Hepatocyte (in vitro differentiated cells): ENCODE results near the gene HHAT. TPM values are rescaled to one million over a fixed set of nuclear protein-coding genes. Genes with fewer than 3 reads are reported as not detected.

Experiments used
- DNase-seq: peaks from one replicate; pipeline ENCODE4 v3.0.0-alpha.2; 2016; ENCODE audit warnings: low spot score
- H2AFZ ChIP-seq: fragments of 200-600 bp; sonication (generic); 2 replicates; pipeline ENCODE4 v1.6.0; 2016; ENCODE audit warnings: antibody characterized with exemption, mild to moderate bottlenecking
- H3K27ac ChIP-seq: fragments of 200-600 bp; sonication (generic); 2 replicates; pipeline ENCODE4 v1.5.1; 2016; ENCODE audit warnings: mild to moderate bottlenecking
- H3K27me3 ChIP-seq: fragments of 200-600 bp; sonication (generic); 2 replicates; pipeline ENCODE4 v1.6.1; 2016
- H3K36me3 ChIP-seq: fragments of 200-600 bp; sonication (generic); replicated peaks from 2 replicates; pipeline ENCODE4 v1.5.1; 2016; ENCODE audit warnings: low read depth; ENCODE audit not compliant: insufficient read depth
- H3K4me1 ChIP-seq: fragments of 200-600 bp; sonication (generic); 2 replicates; pipeline ENCODE4 v1.5.1; 2016; ENCODE audit warnings: mild to moderate bottlenecking, moderate library complexity; ENCODE audit not compliant: insufficient read depth
- H3K4me2 ChIP-seq: fragments of 200-600 bp; sonication (generic); 2 replicates; pipeline ENCODE4 v1.6.0; 2016
- H3K4me3 ChIP-seq: fragments of 200-600 bp; sonication (generic); 2 replicates; pipeline ENCODE4 v1.5.1; 2016; ENCODE audit warnings: mild to moderate bottlenecking
- H3K79me2 ChIP-seq: fragments of 200-600 bp; sonication (generic); 2 replicates; pipeline ENCODE4 v1.6.0; 2017; ENCODE audit warnings: mild to moderate bottlenecking
- H3K9me2 ChIP-seq: fragments of 200-600 bp; sonication (generic); replicated peaks from 2 replicates; pipeline ENCODE4 v1.6.0; 2017; ENCODE audit warnings: mild to moderate bottlenecking; ENCODE audit not compliant: insufficient read depth
- H3K9me3 ChIP-seq: fragments of 200-600 bp; sonication (generic); 2 replicates; pipeline ENCODE4 v1.5.1; 2016; ENCODE audit warnings: low read depth, mild to moderate bottlenecking
- H4K20me1 ChIP-seq: fragments of 200-600 bp; sonication (generic); 2 replicates; pipeline ENCODE4 v1.6.0; 2016; ENCODE audit warnings: mild to moderate bottlenecking; ENCODE audit not compliant: insufficient read depth, poor library complexity, severe bottlenecking
- EZH2 ChIP-seq: fragments of 200-600 bp; sonication (generic); IDR thresholded peaks from 2 replicates; pipeline ENCODE4 v1.6.1; 2016; ENCODE audit warnings: antibody characterized with exemption, mild to moderate bottlenecking, borderline replicate concordance
- EZH2phosphoT487 ChIP-seq: fragments of 200-600 bp; sonication (generic); IDR thresholded peaks from one replicate; pipeline ENCODE4 v1.6.1; 2018; ENCODE audit warnings: antibody characterized with exemption, mild to moderate bottlenecking, low read depth, moderate library complexity; ENCODE audit not compliant: unreplicated experiment, severe bottlenecking
- WGBS: methylation state at CpG from one replicate; pipeline ENCODE4 v1.1.6; 2016; ENCODE audit warnings: low lambda C conversion rate; ENCODE audit errors: missing lambda C conversion rate; 5-methylcytosine and 5-hydroxymethylcytosine counted together
- polyA plus RNA-seq: library from polyadenylated mRNA; unstranded; fragments of >200 nt; fragmentation: Nextera tagmentation; extraction: Ambion mirVana; gene quantifications from 2 replicates; pipeline ENCODE4 v1.2.1, GENCODE V29; 2016
- total RNA-seq: library from RNA; depleted of rRNA; stranded (reverse); fragments of >200 nt; gene quantifications from 2 replicates; pipeline ENCODE4 v1.2.3, GENCODE V29; 2014
- TF ChIP-seq, protein P1 (sequence below): fragments of 200-600 bp; sonication (generic); IDR thresholded peaks from 2 replicates; pipeline ENCODE4 v1.5.1; 2016; ENCODE audit warnings: antibody characterized with exemption, mild to moderate bottlenecking; ENCODE audit not compliant: poor library complexity

The HHAT gene
- total and polyA plus RNA-seq, 2 experiments from 2014 or later = 5.3 to 6.3 TPM

DNA sequence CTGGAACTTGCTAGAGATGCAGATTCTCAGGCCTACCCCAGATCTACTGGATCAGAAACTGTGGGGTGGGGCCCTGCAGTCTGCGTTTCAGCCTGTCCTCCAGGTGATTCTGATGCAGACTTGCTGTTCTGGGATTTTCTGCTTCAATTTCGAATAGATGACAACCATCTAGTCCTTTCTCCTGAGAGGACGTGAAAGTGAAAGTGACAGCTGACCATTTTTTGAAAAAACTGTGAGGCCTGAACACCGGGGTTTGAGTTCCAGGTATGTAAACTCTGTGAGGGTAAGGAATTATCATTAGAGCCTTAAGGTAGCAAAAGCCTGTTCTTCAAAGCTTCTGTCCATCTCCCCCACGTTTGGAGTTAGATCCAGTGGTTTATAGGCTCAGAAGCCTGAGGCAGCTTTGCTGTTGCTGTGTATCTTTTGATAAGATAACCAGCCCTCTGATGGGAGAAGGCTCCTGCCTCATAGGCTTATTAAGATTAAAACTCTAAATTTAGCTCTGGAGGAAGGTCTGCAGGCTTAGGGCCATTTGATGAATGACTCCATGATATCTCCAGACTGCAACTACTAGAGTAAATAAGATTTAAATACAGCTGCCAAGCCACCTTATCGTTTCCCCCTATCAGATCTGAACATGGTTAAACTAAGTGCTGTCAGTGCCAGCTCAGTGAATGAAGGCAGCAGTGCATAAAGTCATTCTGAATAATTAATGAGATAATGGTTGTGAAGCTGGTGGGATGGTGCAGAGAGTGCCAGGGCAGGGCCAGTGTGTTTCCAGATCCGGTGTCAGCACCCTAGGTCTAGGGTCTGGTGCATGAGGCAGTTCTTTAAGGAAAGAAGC, 335.2 kb downstream of the HHAT start:
- TF ChIP-seq EZH2 (no peak), EZH2phosphoT487 (peak; percentile 88)
- TF ChIP-seq, protein P1, sequence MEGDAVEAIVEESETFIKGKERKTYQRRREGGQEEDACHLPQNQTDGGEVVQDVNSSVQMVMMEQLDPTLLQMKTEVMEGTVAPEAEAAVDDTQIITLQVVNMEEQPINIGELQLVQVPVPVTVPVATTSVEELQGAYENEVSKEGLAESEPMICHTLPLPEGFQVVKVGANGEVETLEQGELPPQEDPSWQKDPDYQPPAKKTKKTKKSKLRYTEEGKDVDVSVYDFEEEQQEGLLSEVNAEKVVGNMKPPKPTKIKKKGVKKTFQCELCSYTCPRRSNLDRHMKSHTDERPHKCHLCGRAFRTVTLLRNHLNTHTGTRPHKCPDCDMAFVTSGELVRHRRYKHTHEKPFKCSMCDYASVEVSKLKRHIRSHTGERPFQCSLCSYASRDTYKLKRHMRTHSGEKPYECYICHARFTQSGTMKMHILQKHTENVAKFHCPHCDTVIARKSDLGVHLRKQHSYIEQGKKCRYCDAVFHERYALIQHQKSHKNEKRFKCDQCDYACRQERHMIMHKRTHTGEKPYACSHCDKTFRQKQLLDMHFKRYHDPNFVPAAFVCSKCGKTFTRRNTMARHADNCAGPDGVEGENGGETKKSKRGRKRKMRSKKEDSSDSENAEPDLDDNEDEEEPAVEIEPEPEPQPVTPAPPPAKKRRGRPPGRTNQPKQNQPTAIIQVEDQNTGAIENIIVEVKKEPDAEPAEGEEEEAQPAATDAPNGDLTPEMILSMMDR = no peak
- Histone ChIP-seq H3K9me2 (no peaks in the 10 kb centered on the region), H2AFZ (no peak overlapping the region), H3K4me1 (no peaks in the 10 kb centered on the region), H3K4me2 (peak overlapping the region; percentile 34), H3K27me3 (peaks cover 7% of the 10 kb centered on the region), H4K20me1 (no peaks in the 10 kb centered on the region), H3K4me3 (no peak overlapping the region), H3K79me2 (no peaks in the 10 kb centered on the region), H3K27ac (no peak overlapping the region), H3K9me3 (no peaks in the 10 kb centered on the region), H3K36me3 (no peaks in the 10 kb centered on the region)
- 34% methylated on average over 7 of the region's 7 CpGs for WGBS
- peak; percentile 19 for DNase-seq

DNA sequence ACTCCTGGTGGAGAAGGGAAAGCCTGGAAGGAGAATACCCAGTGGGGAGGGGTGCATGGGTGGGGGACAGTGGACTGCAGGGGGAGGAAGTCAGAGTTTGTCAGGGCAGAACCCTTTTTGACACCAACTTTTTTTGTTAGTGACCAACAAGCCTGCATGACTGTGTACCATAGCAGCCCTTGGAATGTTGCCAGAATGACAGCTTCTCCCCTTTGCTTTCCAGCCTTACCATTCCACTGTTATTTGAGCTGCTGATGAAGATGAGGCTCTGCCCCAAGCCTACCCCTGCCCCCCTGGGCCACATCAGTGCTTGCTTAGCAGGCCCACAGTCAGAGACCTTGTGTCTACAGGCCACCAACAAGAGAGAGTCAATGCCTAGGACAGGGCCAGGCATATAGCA, 341.2 kb downstream of the HHAT start:
- Histone ChIP-seq H3K4me1 (no peaks in the 10 kb centered on the region), H4K20me1 (no peaks in the 10 kb centered on the region), H3K36me3 (no peaks in the 10 kb centered on the region), H3K79me2 (no peaks in the 10 kb centered on the region), H2AFZ (no peak overlapping the region), H3K4me2 (no peak overlapping the region), H3K27me3 (no peaks in the 10 kb centered on the region), H3K9me2 (no peaks in the 10 kb centered on the region), H3K27ac (no peak overlapping the region), H3K9me3 (no peaks in the 10 kb centered on the region), H3K4me3 (no peak overlapping the region)
- no peak for TF ChIP-seq EZH2
- TF ChIP-seq EZH2phosphoT487 = no peak
- TF ChIP-seq, protein P1 = no peak
- no peak for DNase-seq

DNA sequence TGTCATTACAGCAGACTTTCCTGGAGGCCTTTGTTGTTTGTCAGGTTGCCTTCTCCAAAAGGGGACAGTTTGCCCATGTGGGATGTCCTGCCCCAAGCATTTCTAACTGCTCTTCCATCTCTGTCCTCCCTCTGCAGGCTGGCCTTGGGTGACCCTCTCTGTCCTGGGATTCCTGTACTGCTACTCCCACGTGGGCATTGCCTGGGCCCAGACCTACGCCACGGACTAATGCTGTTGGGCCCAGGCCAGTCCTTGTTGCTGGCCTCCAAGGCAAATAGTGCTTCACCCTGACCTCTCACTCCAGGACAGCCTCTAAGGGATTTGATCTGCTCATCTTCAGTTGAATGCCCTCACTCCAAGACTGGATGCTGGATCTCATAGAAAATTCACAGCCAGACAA, 345.4 kb downstream of the HHAT start:
- 83% methylated on average over 3 of the region's 3 CpGs for WGBS
- no peak for TF ChIP-seq EZH2phosphoT487
- no peak for TF ChIP-seq EZH2
- TF ChIP-seq, protein P1 = no peak

More for the DNA sequence above, 345.4 kb downstream of the HHAT start:
- no peaks in the 10 kb centered on the region for H3K9me2 ChIP-seq
- DNase-seq = no peak
- no peaks in the 10 kb centered on the region for H3K9me3 ChIP-seq
- H3K4me1 ChIP-seq = no peaks in the 10 kb centered on the region
- no peaks in the 10 kb centered on the region for H3K36me3 ChIP-seq
- H3K27ac ChIP-seq = no peak overlapping the region
- peaks cover 2% of the 10 kb centered on the region for H3K27me3 ChIP-seq
- H3K4me2 ChIP-seq = no peak overlapping the region
- H4K20me1 ChIP-seq = no peaks in the 10 kb centered on the region
- H3K79me2 ChIP-seq = no peaks in the 10 kb centered on the region
- no peak overlapping the region for H3K4me3 ChIP-seq
- H2AFZ ChIP-seq = no peak overlapping the region
